ENCODE results near the gene ARHGAP23. TPM values are rescaled to one million over a fixed set of nuclear protein-coding genes. Genes with fewer than 3 reads are reported as not detected.

The ARHGAP23 gene
- total RNA-seq: 36.4 and 67.6 TPM in 2 replicates

GRCh38 chr17:38428112-38428642 lies at the start of gene ARHGAP23:
ARHGAP23 (plus strand) TSS chr17:38428464; CDS start chr17:38428486, 22 bp downstream.

Other genes starting within 250 kb of the ARHGAP23 start
- gene TBC1D3, start 235.9 kb upstream of the ARHGAP23 start, total RNA-seq: not detected in 2 replicates
- gene MRPL45, start 131.3 kb upstream of the ARHGAP23 start, total RNA-seq: 32.8 and 34.3 TPM in 2 replicates
- not detected in 2 replicates for gene GPR179, start 84.5 kb upstream of the ARHGAP23 start, total RNA-seq
- gene SOCS7, start 76.6 kb upstream of the ARHGAP23 start, total RNA-seq: 7.7 and 9.5 TPM in 2 replicates
- gene SRCIN1, start 177.5 kb downstream of the ARHGAP23 start, total RNA-seq: 0.42 TPM in 1 of 2 replicates, not detected in the other
- gene EPOP, start 246.5 kb downstream of the ARHGAP23 start, total RNA-seq: 4.3 and 7.1 TPM in 2 replicates

Measured in airway epithelial cell (primary cell).